Activated B cell treated with CpG ODN at 0.5 μM for 24 hours (primary cell): ENCODE results near the gene ITGB3BP. TPM values are rescaled to one million over a fixed set of nuclear protein-coding genes. Genes with fewer than 3 reads are reported as not detected.

Experiments
- ATAC-seq: fragments of 200-7000 bp; cut with Tn5 transposase; one replicate; pipeline ENCODE4 v1.10.0; 2021; ENCODE audit warnings: low read depth, mild to moderate bottlenecking, moderate library complexity
- CTCF ChIA-PET: fragments of 350-600 bp; sonication (Branson Sonifier 250); formaldehyde crosslinking; loops from one replicate; lab custom pipeline; 2021; ENCODE audit warnings: antibody characterized with exemption; lab: Charles Lee
- POLR2A ChIA-PET: fragments of 350-600 bp; sonication (Branson Sonifier 250); formaldehyde crosslinking; loops from one replicate; lab custom pipeline; 2021; ENCODE audit warnings: antibody characterized with exemption; lab: Charles Lee
- DNase-seq: peaks from one replicate; pipeline ENCODE4 v3.0.0; 2022
- H3K27ac Mint-ChIP-seq: one replicate; pipeline ENCODE4 v1.8.0; 2020; ENCODE audit warnings: mixed read lengths
- H3K27me3 Mint-ChIP-seq: one replicate; pipeline ENCODE4 v1.8.0; 2021; ENCODE audit warnings: mixed read lengths
- H3K36me3 Mint-ChIP-seq: one replicate; pipeline ENCODE4 v1.8.0; 2021; ENCODE audit warnings: low read depth, mixed read lengths
- H3K4me1 Mint-ChIP-seq: one replicate; pipeline ENCODE4 v1.8.0; 2021; ENCODE audit warnings: mixed read lengths
- H3K4me3 Mint-ChIP-seq: one replicate; pipeline ENCODE4 v1.8.0; 2020; ENCODE audit warnings: mild to moderate bottlenecking, mixed read lengths
- H3K9me3 Mint-ChIP-seq: one replicate; pipeline ENCODE4 v1.8.0; 2020; ENCODE audit warnings: mixed read lengths
- CTCF ChIP-seq: fragments of 200-600 bp; IDR thresholded peaks from one replicate; pipeline ENCODE4 v1.8.0; 2022; ENCODE audit warnings: antibody characterized with exemption, mild to moderate bottlenecking
- intact Hi-C: fragments of 100-400 bp; cut with micrococcal nuclease; formaldehyde crosslinking; loops from one replicate; pipeline ENCODE4 v1.15.1; 2024
- total RNA-seq: library from RNA; stranded (reverse); gene quantifications from 2 replicates; pipeline ENCODE4 v1.2.3, GENCODE V29; 2022

The ITGB3BP gene
- total RNA-seq, 1 donor from 2014 or later: 24.9 TPM

- CTCF ChIA-PET: no interaction called here
- Mint-ChIP-seq H3K27ac (no peak overlapping the region), H3K4me1 (no peaks in the 10 kb centered on the region), H3K4me3 (no peak overlapping the region), H3K9me3 (no peaks in the 10 kb centered on the region), H3K27me3 (no peaks in the 10 kb centered on the region), H3K36me3 (peaks cover 14% of the 10 kb centered on the region)
- no peak for ATAC-seq
- no peak for TF ChIP-seq CTCF
- intact Hi-C loops: no loop called here
- POLR2A ChIA-PET: interaction anchor here (0.7 kb wide), 1 partner anchor 743 kb away, joined by 3 read pairs; no protein-coding TSS in a partner anchor
- no peak for DNase-seq
Measured at GRCh38 chr1:63559357-63559756, 36.3 kb upstream of the ITGB3BP start.

GRCh38 chr1:63557365-63557987 lies 34.5 kb upstream of the ITGB3BP start:
- ChIA-PET CTCF (interaction anchor here (1.0 to 1.1 kb wide), 5 partner anchors 16 to 689 kb away, joined by 3 to 4 read pairs (median 3); no protein-coding TSS in a partner anchor), POLR2A (no interaction called here)
- intact Hi-C loops: no loop called here
- DNase-seq: no peak
- Mint-ChIP-seq H3K27me3 (no peaks in the 10 kb centered on the region), H3K4me1 (no peaks in the 10 kb centered on the region), H3K36me3 (peaks cover 13% of the 10 kb centered on the region), H3K27ac (no peak overlapping the region), H3K4me3 (no peak overlapping the region), H3K9me3 (no peaks in the 10 kb centered on the region)
- TF ChIP-seq CTCF: no peak
- no peak for ATAC-seq

- no peaks in the 10 kb centered on the region for H3K9me3 Mint-ChIP-seq
- no peak overlapping the region for H3K27ac Mint-ChIP-seq
- peaks cover 10% of the 10 kb centered on the region for H3K36me3 Mint-ChIP-seq
- ChIA-PET CTCF (no interaction called here), POLR2A (no interaction called here)
- H3K4me3 Mint-ChIP-seq: no peak overlapping the region
- no peaks in the 10 kb centered on the region for H3K27me3 Mint-ChIP-seq
- no peaks in the 10 kb centered on the region for H3K4me1 Mint-ChIP-seq
- no peak for TF ChIP-seq CTCF
- DNase-seq: no peak
- intact Hi-C loops: no loop called here
- no peak for ATAC-seq
Measured at GRCh38 chr1:63555480-63555879, 32.5 kb upstream of the ITGB3BP start.

- ATAC-seq: no peak
- Mint-ChIP-seq H3K36me3 (peaks cover 13% of the 10 kb centered on the region), H3K9me3 (no peaks in the 10 kb centered on the region), H3K4me3 (no peak overlapping the region), H3K27ac (no peak overlapping the region), H3K27me3 (no peaks in the 10 kb centered on the region), H3K4me1 (no peaks in the 10 kb centered on the region)
- no peak for TF ChIP-seq CTCF
- intact Hi-C loops: no loop called here
- DNase-seq: no peak
- CTCF ChIA-PET: no interaction called here
- POLR2A ChIA-PET: no interaction called here
Measured at GRCh38 chr1:63548877-63549276, 25.9 kb upstream of the ITGB3BP start.

- DNase-seq: no peak
- ChIA-PET CTCF (no interaction called here), POLR2A (no interaction called here)
- Mint-ChIP-seq H3K4me3 (no peak overlapping the region), H3K27ac (no peak overlapping the region), H3K27me3 (no peaks in the 10 kb centered on the region), H3K9me3 (no peaks in the 10 kb centered on the region), H3K4me1 (no peaks in the 10 kb centered on the region), H3K36me3 (peaks cover 12% of the 10 kb centered on the region)
- TF ChIP-seq CTCF: no peak
- intact Hi-C loops: no loop called here
- no peak for ATAC-seq
Measured at GRCh38 chr1:63548303-63548702, 25.3 kb upstream of the ITGB3BP start.
